ENCODE results near the gene RNASEH2A.

GRCh38 chr19:12786952-12787351 lies 19.4 kb upstream of the RNASEH2A start:
- TF ChIP-seq, protein P1, sequence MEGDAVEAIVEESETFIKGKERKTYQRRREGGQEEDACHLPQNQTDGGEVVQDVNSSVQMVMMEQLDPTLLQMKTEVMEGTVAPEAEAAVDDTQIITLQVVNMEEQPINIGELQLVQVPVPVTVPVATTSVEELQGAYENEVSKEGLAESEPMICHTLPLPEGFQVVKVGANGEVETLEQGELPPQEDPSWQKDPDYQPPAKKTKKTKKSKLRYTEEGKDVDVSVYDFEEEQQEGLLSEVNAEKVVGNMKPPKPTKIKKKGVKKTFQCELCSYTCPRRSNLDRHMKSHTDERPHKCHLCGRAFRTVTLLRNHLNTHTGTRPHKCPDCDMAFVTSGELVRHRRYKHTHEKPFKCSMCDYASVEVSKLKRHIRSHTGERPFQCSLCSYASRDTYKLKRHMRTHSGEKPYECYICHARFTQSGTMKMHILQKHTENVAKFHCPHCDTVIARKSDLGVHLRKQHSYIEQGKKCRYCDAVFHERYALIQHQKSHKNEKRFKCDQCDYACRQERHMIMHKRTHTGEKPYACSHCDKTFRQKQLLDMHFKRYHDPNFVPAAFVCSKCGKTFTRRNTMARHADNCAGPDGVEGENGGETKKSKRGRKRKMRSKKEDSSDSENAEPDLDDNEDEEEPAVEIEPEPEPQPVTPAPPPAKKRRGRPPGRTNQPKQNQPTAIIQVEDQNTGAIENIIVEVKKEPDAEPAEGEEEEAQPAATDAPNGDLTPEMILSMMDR (IDR thresholded peaks at IDR 0.05), result no peak
- TF ChIP-seq POLR2A (IDR thresholded peaks at IDR 0.05) (no peak), POLR2AphosphoS5 (IDR thresholded peaks at IDR 0.05; ENCODE audit: insufficient read depth in 1 of 2, low read depth in 1 of 2) (no peak)
